HG02840 (cell line): Measurements from ENCODE around the gene PLXNA4.

Experiments
- ATAC-seq: cut with Tn5 transposase; IDR thresholded peaks from one replicate; pipeline ENCODE4 v1.9.1; 2021; ENCODE audit warnings: mild to moderate bottlenecking, moderate library complexity, moderate number of reproducible peaks; ENCODE audit not compliant: unreplicated experiment, low FRiP score

PLXNA4 gene

DNA sequence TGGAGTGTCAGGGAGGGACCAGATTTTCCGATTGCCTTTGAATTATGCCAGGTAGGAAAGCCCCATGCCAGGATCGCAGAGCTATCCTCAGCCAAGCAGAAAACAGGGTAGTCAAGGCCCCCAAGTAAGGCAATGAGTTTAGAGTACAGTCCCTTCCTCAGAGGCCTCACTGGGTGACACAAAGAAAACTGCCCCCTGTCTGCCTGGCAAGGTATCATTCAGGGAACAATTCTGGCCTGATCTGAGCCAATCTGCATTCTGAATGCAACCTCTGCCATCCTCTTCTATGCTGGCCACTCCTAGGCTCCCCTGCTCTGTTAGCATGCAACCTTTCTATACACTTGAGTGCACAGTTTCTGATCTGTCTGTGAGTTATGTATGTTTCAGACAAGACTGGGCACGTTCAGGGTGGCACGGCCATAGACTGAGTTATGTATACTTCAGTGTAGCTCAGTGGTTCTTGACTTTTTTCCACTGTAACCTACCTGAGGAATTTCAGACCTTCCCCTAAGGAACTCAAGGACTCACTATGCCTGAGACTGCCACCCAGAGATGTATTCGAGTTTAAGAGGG is 336.8 kb downstream of the PLXNA4 start:
- ATAC-seq, result no peak

DNA sequence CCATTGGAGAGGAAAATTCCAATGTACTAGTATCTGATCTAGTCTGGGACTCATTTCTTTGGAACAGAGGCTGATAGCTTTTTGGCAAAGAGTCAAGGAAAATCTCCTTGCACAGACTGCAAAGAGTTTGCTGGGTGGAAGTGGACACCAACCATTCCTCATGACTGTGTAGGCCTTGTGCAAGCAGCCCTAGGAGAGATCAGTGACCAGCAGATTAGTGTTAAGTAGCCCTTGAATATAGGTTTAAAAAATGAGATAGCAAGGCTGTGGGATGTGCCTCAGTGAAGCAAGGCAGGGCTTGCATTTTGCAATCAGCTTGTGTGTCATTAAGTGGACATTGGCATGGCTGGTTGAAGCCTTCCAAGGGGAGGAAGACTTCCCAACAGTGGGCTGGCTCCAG is 341.6 kb downstream of the PLXNA4 start:
- no peak for ATAC-seq

DNA sequence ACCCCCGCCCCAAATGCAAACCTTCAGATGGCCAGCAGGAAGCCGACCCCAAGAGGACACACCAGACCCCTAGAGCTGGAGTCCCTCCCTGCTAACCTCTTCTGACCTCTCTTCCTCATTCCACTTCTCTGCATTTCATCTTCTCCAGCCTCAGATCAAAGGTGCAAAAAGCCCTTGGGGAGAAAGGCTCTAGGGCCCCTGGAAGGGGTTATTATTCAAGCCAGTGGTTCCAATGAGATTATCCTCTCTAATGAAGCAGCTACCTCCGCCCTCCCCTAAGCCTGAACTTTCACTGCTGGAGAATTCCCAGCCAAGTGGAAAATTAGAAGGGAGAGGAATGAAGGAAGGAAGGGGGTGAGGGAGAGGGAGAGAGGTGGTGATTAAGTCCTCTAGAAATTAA is 343.9 kb downstream of the PLXNA4 start:
- ATAC-seq, result no peak

DNA sequence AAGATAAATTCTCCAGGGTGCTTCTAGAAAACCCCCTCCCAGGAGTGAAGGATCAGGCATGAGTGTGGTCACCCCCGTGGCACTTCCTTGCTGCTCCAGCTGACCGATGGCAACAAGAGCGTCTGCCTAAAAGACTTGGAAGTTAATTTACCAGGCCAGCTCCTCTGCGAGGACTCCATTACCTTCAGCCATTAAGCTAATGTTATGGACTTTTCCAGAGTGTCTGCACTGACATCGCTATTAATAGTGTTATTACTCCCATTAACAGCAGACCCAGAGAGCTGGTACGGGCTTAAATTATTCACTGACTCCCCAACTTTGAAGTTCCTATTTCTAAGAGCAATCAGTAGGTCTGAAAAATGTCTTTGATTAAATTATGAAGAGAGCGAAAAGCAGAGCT is 345.8 kb downstream of the PLXNA4 start:
- no peak for ATAC-seq

DNA sequence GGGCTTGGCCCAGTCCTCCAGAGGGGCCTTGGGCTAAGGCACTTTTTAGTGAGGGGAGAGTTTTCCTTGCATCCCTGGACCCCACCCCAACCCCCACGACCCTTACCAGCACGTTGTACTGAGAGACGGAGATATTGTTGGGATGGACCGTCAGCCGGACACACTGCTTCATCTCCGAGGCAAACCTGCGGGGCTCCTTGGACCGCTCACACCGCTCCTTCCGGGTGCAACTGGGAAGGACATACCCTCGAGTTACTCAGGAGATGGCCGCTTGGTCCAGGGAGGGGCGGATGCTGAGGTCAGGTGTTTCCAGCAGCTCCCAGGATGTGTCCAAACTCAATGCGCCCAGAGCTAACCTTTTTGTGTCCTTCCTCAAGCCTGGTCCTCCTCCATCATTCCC is 348.0 kb downstream of the PLXNA4 start:
- no peak for ATAC-seq

DNA sequence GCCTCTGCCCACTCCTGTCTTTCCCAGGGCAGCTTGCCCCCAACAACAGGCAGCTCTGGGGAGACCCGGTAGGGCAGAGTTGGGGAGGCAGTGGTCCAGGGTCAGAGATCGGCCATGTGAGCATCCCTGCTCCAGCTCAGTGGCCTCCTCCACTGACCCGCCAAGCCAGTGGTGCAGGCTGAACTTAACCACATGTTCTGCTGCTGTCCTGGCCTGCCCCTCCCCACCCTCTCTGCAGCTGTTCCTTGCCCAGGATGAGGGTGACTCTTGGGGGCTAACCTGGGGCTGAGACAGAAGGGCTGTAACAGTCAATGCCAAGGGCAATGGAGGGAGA is 349.3 kb downstream of the PLXNA4 start:
- ATAC-seq, result no peak

DNA sequence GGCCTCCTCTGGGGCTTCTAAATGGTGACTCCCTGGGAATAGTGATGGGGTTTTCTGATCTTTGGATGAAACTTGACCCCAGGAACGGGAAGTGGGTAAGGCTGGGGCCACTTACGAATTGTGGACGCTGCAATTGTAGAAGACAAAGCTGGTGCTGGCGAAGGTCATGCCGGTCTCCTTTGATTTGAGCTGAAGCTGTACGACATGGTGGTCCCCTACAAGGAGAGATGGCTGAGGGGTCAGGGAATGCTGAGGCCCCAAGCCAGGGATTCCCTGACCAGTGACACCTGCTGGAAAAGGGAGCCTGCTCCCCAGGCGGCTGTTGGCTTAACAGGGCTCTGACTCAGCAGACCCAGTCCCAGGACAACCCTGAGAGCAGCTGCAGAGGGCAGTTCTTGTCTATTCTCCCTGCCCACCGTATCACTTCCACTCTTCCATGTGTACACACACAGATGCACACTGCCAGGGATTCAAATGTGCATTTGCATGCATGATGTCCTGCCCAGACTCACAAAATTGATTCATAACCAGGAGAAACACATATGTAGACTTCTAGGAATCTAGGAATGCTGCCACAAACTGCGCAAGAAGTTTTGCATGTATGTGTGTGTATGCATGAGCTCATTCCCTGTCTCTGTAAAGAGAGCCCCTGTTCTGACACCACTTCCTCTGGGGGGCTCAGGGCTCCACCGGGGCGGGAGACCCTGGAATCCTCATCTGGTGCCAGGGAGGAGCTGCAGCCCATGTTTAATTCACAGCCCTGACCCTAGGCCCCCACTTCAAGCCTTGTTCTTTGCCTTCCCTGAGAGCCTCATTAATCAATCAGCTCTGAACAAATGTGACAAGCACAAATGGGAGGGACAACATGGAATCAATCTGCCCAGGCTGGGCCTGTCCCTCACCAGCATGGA is 350.0 kb downstream of the PLXNA4 start:
- no peak for ATAC-seq

DNA sequence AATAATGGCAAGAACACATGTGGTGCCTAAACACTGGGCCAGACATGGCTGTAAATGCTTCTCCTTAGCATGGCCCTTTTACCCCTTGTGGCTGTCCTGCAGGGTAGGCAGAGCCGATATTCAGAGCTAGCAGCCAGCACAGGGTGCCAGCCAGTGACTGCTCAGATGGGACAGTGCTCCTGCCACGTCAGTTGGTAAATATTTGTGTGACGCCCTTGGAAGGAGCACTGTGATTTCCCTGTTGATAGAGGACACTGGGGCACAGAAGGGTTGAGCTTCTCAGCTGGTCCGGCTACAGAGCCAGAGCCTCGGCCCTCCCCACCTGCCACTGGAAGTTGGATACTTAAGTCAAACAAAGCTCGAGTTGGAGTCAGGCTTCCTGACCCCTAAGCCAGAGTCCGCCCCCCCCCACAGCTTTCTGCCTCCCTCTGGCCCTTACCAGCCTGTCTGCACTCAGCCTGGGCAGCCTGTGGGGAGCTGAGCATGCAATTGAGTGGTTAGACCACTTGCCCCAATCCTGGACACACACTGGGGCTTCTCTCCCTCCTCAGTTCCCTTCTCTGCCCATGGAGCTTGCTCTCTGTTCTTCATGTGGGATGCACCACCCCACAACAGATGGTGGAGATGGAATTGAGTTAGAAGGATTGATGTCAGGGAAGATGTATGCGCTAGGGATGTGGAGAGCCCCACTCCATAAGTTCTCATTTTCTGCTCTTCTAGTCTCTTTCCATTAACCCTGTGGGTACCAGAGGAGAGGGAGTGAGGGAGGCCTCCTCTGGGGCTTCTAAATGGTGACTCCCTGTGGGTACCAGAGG is 350.8 kb downstream of the PLXNA4 start:
- no peak for ATAC-seq

DNA sequence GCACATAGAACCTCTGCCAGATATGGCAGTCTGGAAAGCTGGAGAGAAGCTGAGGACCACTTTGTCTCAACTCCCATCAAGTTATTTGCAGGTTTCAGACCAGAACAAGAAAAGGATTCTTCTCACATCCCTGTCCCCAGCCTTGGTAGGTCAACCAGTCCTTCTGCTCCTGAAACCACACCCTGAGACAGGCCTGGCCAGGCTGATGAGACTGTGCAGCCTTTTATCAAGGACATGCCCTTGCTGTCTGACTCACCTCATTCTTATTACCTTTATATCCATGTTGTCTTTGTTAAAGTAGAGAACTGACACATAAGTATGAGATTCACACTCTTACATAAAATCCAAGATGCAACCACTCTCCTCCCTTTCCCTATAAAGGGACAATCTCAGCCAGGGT is 354.9 kb downstream of the PLXNA4 start:
- no peak for ATAC-seq

DNA sequence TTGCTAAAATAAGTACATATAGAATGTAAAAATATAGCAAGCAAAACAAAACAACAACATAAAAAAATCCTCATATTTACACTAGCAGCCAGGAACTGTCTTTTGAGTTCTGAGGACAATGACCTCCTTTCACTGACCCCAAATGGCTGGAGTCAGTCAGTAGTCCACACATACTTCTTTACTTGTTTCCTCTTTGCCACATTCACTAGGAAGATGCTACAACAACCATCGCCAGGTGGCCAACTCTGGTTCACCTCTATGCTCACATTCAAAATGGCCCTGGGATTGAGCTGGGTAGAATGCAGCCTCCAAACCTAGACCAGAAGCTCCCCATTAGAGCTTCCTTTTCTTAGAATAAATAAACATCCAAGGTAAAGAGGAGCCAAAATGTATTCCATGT is 356.2 kb downstream of the PLXNA4 start:
- ATAC-seq, result no peak

DNA sequence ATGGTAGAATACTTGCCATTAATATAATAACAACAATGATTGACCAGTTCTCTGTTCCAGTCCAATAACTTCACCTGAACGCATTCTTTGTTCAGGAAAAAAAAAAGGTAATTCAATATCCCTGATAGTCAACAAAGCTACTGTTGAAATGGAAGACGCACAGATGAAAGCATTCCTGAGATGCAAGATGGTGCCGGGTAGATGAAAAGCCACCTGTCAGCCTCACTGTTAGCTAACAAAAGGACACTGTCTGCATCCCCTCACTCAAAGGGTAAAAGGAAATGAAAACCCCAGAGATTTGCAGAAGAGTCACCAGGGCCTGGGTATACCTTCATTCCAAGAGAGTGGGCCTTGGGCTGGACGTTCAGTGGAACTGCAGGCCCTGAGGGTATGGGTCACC is 357.4 kb downstream of the PLXNA4 start:
- ATAC-seq, result no peak

DNA sequence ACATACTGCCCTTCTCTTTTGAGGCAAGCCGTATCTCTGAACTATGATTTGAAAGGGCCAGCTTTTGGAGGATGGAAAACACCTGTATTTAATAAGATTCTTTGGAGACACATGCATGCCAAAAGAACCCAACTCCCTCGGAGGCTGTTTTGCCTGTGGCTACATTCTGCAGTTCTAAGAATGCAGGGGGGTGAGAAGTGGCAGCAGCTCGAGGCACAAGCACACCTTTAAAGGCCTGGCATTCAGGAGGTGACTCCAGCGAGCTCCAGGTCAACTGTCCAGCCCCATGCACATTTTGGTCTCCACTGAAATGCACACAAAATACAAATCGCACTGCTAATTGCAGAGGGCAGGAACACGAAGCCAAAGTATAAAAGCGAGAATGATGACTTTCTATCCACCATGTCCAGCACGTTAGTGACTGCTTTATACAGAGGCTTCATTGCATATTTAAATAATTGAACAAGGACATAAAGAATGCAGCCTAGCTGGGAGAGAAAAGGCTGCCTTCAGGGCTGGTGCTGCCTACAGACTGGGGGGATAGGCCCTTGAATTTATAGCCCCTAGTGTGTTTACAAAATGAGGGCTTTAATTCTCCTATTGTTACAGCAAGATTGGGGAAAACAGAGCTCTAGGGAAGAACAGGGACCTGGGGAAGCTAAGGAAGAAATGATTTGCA is 359.3 kb downstream of the PLXNA4 start:
- ATAC-seq, result no peak

DNA sequence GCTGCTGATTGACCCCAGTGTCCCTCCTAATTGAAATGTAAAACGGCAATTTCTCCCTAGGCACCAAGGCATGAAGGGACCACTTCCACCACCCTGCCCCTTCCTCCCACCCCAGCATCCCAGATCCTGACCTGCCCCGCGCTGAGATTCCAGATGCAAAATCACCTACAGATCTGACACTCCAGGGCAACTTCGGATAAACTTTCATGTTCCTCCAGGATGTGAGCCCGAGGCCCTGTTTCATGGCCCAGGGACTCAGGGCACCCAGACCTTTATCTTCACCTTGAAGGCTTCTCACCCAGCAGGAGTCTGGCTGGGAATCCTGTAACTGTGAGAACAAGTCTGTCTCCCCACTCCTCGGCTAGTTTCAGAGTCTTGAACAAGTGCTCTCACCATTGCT is 361.8 kb downstream of the PLXNA4 start:
- ATAC-seq, result no peak

DNA sequence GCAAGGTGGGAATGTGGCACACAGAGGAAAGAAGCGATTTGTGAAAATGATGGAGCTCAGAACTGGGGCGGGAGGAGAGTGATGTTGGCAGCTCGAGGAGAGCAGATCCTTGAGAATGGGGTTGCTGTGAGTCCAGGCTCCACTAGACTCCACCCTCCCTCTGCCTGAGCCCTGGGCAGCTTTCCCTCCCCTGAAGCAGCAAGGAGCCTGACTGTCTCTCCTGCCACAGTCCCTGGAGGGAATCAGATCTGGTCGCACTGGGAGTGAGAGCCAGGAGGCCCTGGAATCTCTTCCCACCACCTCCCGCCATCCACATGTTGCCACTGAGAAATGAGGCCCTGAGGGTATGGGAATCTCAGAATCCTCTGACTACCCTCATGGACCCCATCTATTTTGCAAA is 362.7 kb downstream of the PLXNA4 start:
- no peak for ATAC-seq

DNA sequence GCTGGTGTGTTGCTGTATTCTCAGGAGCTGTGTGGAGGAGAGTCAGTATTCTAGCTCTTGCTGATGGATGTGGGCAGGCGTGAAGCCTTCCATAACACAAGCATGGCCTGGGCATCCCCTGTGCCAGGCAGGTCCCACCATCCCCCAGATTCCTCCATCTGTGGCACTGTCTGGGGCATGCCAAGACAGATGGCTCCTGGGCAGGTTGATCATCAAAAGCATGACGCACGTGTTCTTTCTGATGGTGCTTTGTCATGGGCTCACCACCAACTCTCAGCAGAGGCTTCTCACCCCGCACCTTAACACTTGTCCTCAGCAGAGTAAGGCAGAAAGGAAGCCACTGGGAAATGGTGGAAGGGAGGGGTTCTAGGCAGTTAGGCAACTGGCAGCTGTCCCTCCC is 364.3 kb downstream of the PLXNA4 start:
- no peak for ATAC-seq

DNA sequence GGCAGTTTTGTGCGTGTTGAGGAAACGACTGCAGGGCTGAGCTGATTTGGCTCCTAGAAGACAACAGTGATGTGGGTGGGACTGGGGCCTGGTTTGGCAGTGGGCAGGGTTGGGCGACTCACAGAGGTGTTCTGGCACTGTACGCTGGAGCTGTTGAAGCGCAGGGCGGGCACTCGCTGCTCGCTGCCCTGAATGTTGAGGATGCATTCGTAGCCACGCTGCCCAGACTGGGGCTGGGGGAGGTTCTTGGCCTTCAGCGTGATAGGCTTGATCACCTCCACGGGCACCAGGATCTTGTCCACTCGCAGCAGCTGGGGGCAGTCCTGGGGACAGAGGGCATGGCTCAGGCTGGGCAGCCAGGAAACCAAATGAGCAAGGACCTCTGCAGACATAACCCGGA is 365.4 kb downstream of the PLXNA4 start:
- no peak for ATAC-seq

DNA sequence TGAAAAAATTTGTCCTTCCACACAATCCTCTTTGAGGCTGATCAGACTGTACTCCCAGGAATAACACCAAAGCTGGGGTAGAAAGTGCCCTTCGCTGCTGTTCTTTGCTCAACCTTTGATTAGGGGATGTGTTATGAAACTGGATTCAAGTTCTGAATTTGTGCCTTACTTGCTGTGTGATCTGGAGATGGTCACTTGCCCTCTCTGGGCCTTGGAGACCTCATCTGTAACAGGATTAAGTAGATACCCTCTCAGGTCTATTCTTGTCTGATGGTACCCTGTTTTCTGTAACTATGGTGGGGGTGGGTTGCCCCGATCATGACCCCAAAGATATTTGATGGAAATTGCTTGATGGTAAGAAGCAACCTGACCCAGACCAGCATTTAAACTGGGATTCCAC is 368.5 kb downstream of the PLXNA4 start:
- no peak for ATAC-seq

DNA sequence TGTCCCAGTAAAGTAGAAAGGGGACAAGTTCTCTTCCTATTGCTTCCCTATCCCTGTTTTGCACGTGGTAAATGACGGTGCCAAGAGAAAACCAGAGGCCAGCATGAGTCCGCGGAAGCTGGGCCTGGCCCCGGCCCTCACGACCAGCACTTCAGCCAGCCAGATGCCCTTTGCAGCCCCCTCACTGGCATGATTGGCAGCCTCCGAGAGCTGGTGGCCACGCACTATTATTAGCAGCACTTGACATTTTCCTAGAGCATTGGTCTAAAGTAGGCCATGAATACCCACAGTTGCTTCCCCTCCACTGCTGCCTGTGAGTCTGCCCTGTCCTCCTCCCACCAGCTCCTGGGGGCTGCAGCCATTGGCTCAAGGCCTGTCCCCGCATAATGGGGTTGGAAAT is 369.1 kb downstream of the PLXNA4 start:
- no peak for ATAC-seq

DNA sequence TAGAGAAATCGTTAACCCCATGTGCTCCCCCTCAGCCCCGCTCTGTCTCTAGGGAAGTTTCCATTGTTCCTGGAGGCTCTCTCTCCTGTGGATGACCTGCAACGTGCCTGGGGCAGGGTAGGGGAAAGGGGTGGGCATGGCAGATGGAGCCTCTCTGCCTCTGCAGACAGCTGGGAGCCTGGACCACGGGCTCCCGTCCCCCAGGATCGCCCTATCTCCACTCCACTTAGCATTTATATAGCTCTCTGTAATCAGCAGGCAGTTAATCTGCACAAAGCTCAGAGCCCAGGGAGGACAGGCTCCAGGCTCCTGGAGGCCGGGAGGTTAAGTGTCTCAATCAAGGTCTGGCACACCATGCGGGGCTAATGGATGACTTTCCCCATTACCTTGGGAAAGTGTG is 369.7 kb downstream of the PLXNA4 start:
- ATAC-seq, result no peak

DNA sequence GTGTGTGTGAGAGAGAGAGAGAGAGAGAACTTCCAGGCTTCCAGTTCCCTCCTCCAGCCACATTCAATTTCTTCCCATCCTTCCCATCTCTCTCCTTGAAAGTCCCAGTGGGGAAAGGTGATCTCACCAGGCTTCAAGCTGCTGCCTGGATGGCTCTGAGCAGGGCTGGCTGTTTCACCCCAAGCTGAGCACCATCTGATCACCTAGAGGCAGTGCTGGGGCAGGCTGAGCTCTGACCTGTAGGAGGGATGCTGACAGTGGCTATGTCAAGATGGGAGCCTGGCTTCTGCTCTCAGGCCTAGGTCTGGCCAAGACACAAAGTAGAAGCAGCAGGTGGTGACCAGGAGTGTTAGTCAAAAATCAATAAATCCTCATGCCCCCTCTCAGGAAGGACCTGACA is 370.8 kb downstream of the PLXNA4 start:
- ATAC-seq, result no peak

DNA sequence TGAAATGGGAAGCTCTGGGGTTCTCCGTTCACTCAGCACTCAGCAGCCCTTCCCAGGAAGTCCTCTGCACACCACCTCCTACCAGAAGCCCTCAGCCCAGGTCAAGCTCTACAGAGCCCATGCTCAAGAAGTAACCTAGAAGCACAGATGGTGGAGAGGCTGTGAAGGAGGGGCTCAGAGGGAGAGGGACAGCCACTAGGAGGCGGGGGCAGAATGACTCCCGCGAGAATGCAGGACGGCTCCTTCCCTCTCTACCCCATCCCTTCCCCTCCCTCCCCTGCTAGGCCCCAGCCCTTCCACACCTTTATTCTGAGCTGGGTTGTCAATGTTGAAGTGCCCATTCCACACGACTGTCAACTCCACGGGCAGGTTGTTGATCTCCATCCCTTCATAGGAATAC is 373.2 kb downstream of the PLXNA4 start:
- no peak for ATAC-seq
